T-helper 2 cell treated with Interferon-gamma antibody and Interleukin-4, amounts not matched to agents 5 μg/mL and 100 μg/mL, for 36 hours (primary cell): ENCODE results near the gene RBP3.

Experiments used
- DNase-seq: peaks from one replicate; pipeline ENCODE4 v3.0.0; 2021; ENCODE audit warnings: low spot score
- H3K27ac Mint-ChIP-seq: one replicate; pipeline ENCODE4 v1.8.0; 2021; ENCODE audit warnings: mild to moderate bottlenecking, mixed read lengths
- H3K27me3 Mint-ChIP-seq: one replicate; pipeline ENCODE4 v1.8.0; 2021; ENCODE audit warnings: low read depth, mixed read lengths
- H3K36me3 Mint-ChIP-seq: one replicate; pipeline ENCODE4 v1.8.0; 2021; ENCODE audit warnings: low read depth, mixed read lengths
- H3K4me1 Mint-ChIP-seq: one replicate; pipeline ENCODE4 v1.8.0; 2021; ENCODE audit warnings: low read depth, mixed read lengths
- H3K4me3 Mint-ChIP-seq: one replicate; pipeline ENCODE4 v1.8.0; 2022; ENCODE audit warnings: mild to moderate bottlenecking, moderate library complexity, mixed read lengths
- H3K9me3 Mint-ChIP-seq: one replicate; pipeline ENCODE4 v1.8.0; 2021; ENCODE audit warnings: mixed read lengths

The RBP3 gene

DNA sequence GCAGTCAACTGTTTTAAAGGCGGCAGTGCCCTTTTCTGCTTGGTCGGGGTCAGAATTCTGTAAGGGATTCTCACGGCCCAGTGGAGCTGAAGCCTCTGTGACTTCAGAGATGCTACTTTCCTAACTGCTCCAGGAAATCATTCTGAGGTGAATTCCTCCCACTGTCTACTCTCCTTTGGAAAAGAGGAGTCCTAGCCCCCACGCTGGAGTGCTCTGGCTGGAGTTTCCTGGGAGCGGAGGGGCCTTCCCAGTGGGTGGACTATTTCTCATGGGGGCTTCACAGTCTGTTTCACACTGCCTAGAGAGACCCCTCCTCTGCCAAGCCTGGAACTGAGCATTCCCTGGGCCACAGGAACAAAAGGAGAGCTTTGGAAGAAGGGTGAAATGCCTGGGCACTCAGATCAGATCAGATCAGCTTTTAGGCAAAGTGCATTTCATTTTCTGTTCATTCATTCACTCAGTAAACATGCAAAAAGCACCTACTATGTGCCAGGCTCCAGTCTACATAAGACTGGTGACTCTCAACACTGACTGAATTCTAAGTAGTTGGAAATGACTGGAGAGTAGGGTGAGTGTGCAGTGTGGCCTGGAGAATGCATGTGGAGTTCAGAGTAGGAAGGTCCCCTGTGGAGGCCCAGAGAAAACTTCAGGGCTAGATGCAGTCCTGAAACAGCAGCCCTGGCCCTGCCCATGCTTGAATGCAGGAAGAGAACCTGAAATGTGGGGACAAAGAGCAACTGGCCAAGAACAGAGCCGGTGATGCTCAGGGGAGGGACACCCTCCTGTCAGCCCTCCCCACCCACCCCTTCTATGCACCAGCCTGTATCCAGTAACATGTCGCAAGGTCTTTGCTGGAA lies 23.7 kb downstream of the RBP3 start:
- peak overlapping the region; percentile 50 for H3K4me3 Mint-ChIP-seq
- no peaks in the 10 kb centered on the region for H3K36me3 Mint-ChIP-seq
- DNase-seq: no peak
- peaks cover 18% of the 10 kb centered on the region for H3K27me3 Mint-ChIP-seq
- H3K27ac Mint-ChIP-seq: no peak overlapping the region
- H3K9me3 Mint-ChIP-seq: no peaks in the 10 kb centered on the region
- H3K4me1 Mint-ChIP-seq: peaks cover 13% of the 10 kb centered on the region

GRCh38 chr10:47372726-47373125 lies 24.6 kb downstream of the RBP3 start:
- no peaks in the 10 kb centered on the region for H3K9me3 Mint-ChIP-seq
- peaks cover 21% of the 10 kb centered on the region for H3K4me1 Mint-ChIP-seq
- DNase-seq: no peak
- no peaks in the 10 kb centered on the region for H3K36me3 Mint-ChIP-seq
- H3K4me3 Mint-ChIP-seq: peak overlapping the region; percentile 50
- H3K27me3 Mint-ChIP-seq: peaks cover 27% of the 10 kb centered on the region
- H3K27ac Mint-ChIP-seq: no peak overlapping the region

- no peak for DNase-seq
- Mint-ChIP-seq H3K4me1 (peaks cover 24% of the 10 kb centered on the region), H3K27me3 (peaks cover 41% of the 10 kb centered on the region), H3K36me3 (no peaks in the 10 kb centered on the region), H3K4me3 (no peak overlapping the region), H3K27ac (no peak overlapping the region), H3K9me3 (no peaks in the 10 kb centered on the region)
Observed at GRCh38 chr10:47374611-47375536, 26.7 kb downstream of the RBP3 start.

DNA sequence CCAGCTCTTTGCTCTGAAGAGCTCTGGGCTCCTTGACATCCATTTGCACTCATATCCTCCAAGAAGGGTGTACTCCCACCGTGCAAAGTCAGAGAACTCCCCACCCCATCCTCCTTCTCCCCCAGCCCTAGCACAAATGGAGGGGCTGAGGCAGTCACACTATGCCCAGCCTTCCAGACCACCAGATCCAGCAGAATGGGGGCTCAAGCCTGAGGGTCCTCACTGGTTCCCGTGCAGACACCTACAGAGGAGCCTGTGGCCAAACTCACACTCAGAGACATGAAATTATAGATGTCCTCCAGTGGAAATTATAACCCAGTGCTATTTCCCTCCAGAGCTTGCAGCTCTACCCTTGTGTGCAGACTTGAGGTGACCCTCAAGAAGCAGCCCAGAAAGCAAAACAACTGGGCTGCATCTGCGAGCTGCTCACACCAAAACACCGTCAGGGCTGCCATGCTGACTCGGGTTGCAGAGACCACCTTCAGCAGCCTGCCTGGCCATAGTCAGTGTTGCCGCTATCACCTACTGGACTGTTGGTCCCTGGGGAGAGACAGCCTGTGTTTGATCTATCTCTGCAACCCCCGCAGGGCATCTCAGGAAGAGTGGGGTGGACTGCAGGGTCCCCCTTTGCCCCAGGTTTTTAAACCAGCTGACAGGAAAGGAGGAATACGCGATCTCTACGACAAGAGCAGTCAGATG lies 28.5 kb downstream of the RBP3 start:
- H3K4me3 Mint-ChIP-seq: no peak overlapping the region
- no peaks in the 10 kb centered on the region for H3K36me3 Mint-ChIP-seq
- H3K27ac Mint-ChIP-seq: no peak overlapping the region
- no peaks in the 10 kb centered on the region for H3K9me3 Mint-ChIP-seq
- peaks cover 31% of the 10 kb centered on the region for H3K4me1 Mint-ChIP-seq
- H3K27me3 Mint-ChIP-seq: peaks cover 55% of the 10 kb centered on the region
- no peak for DNase-seq

GRCh38 chr10:47378183-47378510 lies 30.0 kb downstream of the RBP3 start:
- Mint-ChIP-seq H3K4me1 (peaks cover 28% of the 10 kb centered on the region), H3K9me3 (no peaks in the 10 kb centered on the region), H3K36me3 (no peaks in the 10 kb centered on the region), H3K27ac (no peak overlapping the region), H3K27me3 (peaks cover 65% of the 10 kb centered on the region), H3K4me3 (no peak overlapping the region)
- no peak for DNase-seq

DNA sequence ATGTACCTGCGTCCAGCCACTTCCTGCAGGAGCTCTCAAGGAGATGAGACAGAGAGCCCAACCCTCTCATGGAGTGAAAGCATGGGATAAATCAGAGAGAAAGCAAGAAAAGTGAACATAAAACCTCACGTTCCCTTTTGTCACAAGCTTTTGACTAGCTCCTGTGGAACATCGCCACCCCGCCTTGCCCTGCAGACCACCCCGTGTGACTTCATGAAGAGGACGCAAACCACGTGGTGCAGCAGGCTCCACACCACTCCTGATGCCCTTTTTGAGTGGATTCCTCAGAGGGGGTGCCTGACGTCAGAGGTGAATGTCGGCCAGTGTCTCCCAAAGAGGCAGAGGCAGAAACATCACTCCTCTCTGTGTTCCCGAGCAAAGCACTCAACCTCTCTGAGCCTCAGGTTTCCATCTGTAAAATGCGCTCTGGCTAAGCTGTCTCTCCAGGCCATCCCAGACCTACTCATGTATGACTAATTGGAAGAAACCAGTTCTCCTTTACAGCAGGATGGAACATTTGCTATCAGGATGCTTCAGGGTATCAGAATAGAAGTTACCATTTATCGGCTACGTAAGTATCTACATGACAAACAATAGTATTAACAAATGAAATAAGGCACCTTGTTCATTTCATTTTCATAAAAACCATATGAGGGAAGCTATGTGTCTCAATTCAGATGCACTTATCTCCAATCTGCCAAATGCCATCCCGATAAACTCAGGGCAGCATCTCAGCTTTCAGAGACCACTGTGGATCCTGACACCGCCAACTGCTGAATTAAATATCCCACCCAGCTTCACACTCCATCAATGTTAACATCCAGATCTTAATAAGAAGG lies 30.7 kb downstream of the RBP3 start:
- Mint-ChIP-seq H3K36me3 (no peaks in the 10 kb centered on the region), H3K4me1 (peaks cover 29% of the 10 kb centered on the region), H3K27me3 (peaks cover 67% of the 10 kb centered on the region), H3K27ac (no peak overlapping the region), H3K4me3 (no peak overlapping the region), H3K9me3 (no peaks in the 10 kb centered on the region)
- no peak for DNase-seq

GRCh38 chr10:47379445-47379785 lies 31.3 kb downstream of the RBP3 start:
- H3K27ac Mint-ChIP-seq: no peak overlapping the region
- H3K4me3 Mint-ChIP-seq: no peak overlapping the region
- peaks cover 70% of the 10 kb centered on the region for H3K27me3 Mint-ChIP-seq

DNA sequence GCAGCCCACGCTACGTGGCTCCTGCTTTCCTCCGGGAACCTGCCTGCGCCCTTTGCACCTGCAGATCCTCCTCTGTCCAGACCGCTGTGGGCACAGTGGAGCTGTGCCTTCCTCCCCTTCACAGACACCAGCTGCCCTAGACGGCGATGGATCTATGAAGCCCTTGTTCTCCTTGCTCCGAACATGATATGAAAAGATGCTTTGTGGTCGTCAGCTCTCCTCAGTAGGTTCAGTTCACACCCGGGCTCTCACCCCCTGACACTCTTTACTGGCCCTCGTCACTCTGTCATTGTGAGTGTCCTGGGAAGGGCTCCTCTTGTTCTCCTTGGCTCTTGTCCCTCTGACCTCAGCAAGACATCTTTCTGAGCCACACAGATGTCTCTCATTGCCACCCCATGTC lies 31.7 kb downstream of the RBP3 start:
- H3K9me3 Mint-ChIP-seq: no peaks in the 10 kb centered on the region
- no peak for DNase-seq
- no peak overlapping the region for H3K4me3 Mint-ChIP-seq
- H3K27me3 Mint-ChIP-seq: peaks cover 72% of the 10 kb centered on the region
- peaks cover 33% of the 10 kb centered on the region for H3K4me1 Mint-ChIP-seq
- peak overlapping the region; percentile 9 for H3K27ac Mint-ChIP-seq
- peaks cover 2% of the 10 kb centered on the region for H3K36me3 Mint-ChIP-seq

More at GRCh38 chr10:47379445-47379785, 31.3 kb downstream of the RBP3 start:
- no peak for DNase-seq
- Mint-ChIP-seq H3K4me1 (peaks cover 30% of the 10 kb centered on the region), H3K9me3 (no peaks in the 10 kb centered on the region), H3K36me3 (no peaks in the 10 kb centered on the region)

GRCh38 chr10:47380341-47381102 lies 32.4 kb downstream of the RBP3 start:
- Mint-ChIP-seq H3K4me3 (no peak overlapping the region), H3K4me1 (peaks cover 34% of the 10 kb centered on the region), H3K27me3 (peaks cover 72% of the 10 kb centered on the region), H3K36me3 (peaks cover 3% of the 10 kb centered on the region), H3K27ac (no peak overlapping the region), H3K9me3 (no peaks in the 10 kb centered on the region)
- no peak for DNase-seq

- H3K4me3 Mint-ChIP-seq: no peak overlapping the region
- peaks cover 34% of the 10 kb centered on the region for H3K4me1 Mint-ChIP-seq
- peaks cover 5% of the 10 kb centered on the region for H3K36me3 Mint-ChIP-seq
- H3K27me3 Mint-ChIP-seq: peaks cover 68% of the 10 kb centered on the region
- DNase-seq: no peak
- no peaks in the 10 kb centered on the region for H3K9me3 Mint-ChIP-seq
- H3K27ac Mint-ChIP-seq: no peak overlapping the region
Observed at GRCh38 chr10:47381103-47381395, 32.9 kb downstream of the RBP3 start.

DNA sequence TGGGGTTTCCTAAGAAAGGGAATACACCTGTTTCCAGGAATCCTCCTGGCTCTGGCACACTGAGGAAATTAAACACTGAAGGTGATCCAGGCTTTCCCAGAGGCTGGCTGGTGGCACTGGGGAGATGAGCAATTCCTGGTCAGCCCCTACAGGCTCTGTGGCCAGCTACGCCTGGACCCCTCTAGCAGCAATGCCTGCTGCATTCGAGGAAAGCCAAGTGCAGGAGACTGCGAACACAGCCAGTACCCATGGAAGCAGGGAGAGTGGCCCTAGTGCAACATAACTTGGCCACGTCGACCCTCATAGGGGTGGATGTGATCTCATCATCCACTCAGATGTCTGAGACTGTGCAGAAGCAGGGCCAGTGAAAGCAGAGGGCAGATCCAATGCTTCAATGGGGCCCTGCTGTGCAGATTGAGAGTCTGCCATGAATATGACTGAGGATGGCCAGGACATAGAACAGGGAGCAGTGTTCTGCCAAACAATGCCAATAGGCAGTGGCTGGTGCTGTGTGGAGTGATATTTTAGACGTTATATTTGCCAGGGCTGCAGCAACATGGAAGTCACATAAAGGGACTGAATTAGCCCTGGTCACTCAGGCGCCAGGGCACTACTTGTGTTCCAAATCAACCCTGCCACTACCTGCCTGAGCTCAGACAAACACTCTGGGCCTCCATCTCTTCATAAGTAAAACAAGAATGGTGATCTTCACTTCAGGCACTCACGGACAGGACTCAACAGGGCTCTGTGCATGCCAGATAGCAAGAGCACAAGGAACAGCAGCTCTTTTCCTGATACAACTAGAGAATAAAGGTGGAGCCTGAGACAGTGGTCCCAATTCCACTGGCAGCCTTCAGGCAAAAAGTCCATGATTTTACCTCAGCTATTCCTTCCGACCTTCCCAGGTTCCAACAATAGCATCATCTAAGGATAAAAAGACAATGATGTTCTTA lies 33.5 kb downstream of the RBP3 start:
- Mint-ChIP-seq H3K4me1 (peaks cover 34% of the 10 kb centered on the region), H3K27ac (no peak overlapping the region), H3K9me3 (no peaks in the 10 kb centered on the region), H3K4me3 (no peak overlapping the region), H3K36me3 (peaks cover 5% of the 10 kb centered on the region), H3K27me3 (peaks cover 62% of the 10 kb centered on the region)
- no peak for DNase-seq
